Left ventricle myocardium inferior (tissue), 1 donor: ENCODE results near the gene IKBIP. TPM values are rescaled to one million over a fixed set of nuclear protein-coding genes. Genes with fewer than 3 reads are reported as not detected.
A peak's percentile ranks its signal among the peaks of the same experiment; 100 is the strongest.

Experiments used
- DNase-seq: peaks from one replicate; pipeline ENCODE4 v3.0.0-alpha.2; 2020
- H3K27ac ChIP-seq: fragments of 200-600 bp; replicated peaks from 2 replicates; pipeline ENCODE4 v1.8.0; 2021
- H3K27me3 ChIP-seq: fragments of 200-600 bp; 2 replicates; pipeline ENCODE4 v1.8.0; 2021; ENCODE audit warnings: low read depth
- H3K36me3 ChIP-seq: fragments of 200-600 bp; 2 replicates; pipeline ENCODE4 v1.8.0; 2021
- H3K4me1 ChIP-seq: fragments of 200-600 bp; 2 replicates; pipeline ENCODE4 v1.8.0; 2021
- H3K4me3 ChIP-seq: fragments of 200-600 bp; 2 replicates; pipeline ENCODE4 v1.8.0; 2021; ENCODE audit warnings: mild to moderate bottlenecking, moderate library complexity
- H3K9me3 ChIP-seq: fragments of 200-600 bp; replicated peaks from 2 replicates; pipeline ENCODE4 v1.8.0; 2021
- CTCF ChIP-seq: fragments of 200-600 bp; IDR thresholded peaks from 2 replicates; pipeline ENCODE4 v1.8.0; 2021; ENCODE audit warnings: antibody characterized with exemption, mild to moderate bottlenecking, borderline replicate concordance
- intact Hi-C: fragments of 100-400 bp; cut with micrococcal nuclease; formaldehyde crosslinking; loops from one replicate; pipeline ENCODE4 v1.11.0; 2022
- long read RNA-seq: library from polyadenylated mRNA; unstranded; transcript quantifications from one replicate; pipeline ENCODE4 v2.0.0, GENCODE V29; 2021
- total RNA-seq: library from RNA; stranded (reverse); fragmentation: NEBNext Ultra II Directional; extraction: Animal tissue kit (Norgen Biotek cat#: 25700); gene quantifications from one replicate; pipeline ENCODE4 v1.2.1, GENCODE V29; 2021
- donor health status: DM: no; HTN: yes; CAD: no; lungs with severe emphysema.

The IKBIP gene
- 4.4 TPM for total RNA-seq
- long read RNA-seq, partial matches to known transcripts: 0 of 4 reads
- long read RNA-seq, other reads (novel, unspliced or antisense): 0 of 4 reads

DNA sequence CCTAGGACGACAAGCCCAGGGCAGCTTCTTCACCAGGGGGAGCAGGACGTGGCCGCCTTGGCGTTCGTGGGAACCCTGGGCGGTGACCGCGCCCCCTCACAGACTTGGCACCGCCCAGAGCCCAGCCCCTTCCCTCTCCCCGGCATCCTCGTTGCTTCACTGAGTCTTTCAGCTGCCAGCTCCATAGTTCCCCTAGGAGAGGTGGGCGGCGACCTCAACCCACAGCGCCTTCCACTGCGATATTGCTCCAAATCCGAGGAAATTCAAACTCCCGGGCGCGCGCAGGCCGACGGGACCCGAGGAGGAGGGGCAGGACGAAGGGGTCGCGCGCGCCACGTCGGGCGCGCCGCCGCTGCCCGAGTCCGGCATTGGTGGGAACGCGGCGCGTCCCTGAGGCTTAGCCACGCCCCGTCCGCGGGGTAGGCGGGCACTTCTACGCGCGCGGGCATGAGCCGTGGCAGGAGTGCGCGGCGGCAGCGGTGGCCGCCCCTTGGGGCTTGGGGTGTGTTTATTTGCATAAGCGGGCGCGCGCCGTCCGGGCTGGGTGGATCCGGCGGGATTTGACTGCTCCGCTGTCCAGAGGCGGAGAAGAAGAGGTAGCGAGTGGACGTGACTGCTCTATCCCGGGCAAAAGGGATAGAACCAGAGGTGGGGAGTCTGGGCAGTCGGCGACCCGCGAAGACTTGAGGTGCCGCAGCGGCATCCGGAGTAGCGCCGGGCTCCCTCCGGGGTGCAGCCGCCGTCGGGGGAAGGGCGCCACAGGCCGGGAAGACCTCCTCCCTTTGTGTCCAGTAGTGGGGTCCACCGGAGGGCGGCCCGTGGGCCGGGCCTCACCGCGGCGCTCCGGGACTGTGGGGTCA is at the start of gene IKBIP, which contains the start of gene APAF1:
Gene IKBIP, minus strand, starts transcription at position 77 of the 860 bp plus-strand sequence. CDS start 87 bp downstream, outside the sequence.
Gene APAF1, plus strand, starts transcription at position 579 of the 860 bp plus-strand sequence. CDS start 3,070 bp downstream, outside the sequence.
- Histone ChIP-seq H3K36me3 (peaks cover 18% of the 10 kb centered on the region), H3K27me3 (no peaks in the 10 kb centered on the region), H3K4me3 (peak within 1 kb of the TSS; percentile 91), H3K27ac (peak within 1 kb of the TSS; percentile 90), H3K9me3 (no peaks in the 10 kb centered on the region), H3K4me1 (peaks cover 41% of the 10 kb centered on the region)
- peak; percentile 99 for DNase-seq
- intact Hi-C loops: loop anchor here (5.0 kb wide), 1 partner anchor 48 kb away; no protein-coding TSS in a partner anchor
- no peak for TF ChIP-seq CTCF

DNA sequence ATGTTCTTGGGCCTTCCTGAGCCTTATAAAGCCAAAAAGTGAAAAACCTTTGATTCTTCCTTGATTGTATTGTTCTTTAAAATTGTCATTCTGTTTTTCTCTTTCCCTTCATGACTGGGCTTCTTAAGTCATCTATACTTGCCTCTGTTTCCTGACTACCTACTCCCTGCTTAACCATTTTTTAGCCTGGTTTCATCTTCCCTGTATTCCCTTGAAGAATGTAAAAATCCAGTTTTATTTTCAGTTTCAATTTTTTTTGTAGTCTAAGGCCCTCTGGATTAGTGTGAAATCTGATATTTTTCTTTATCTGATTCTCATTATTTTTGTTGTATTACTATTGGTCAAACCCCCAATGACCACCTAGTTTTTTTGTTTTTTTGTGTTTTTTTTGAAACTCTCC is 46.8 kb upstream of the IKBIP start:
- TF ChIP-seq CTCF: no peak
- Histone ChIP-seq H3K27ac (no peak overlapping the region), H3K27me3 (no peaks in the 10 kb centered on the region), H3K9me3 (peaks cover 8% of the 10 kb centered on the region), H3K36me3 (peaks cover 77% of the 10 kb centered on the region), H3K4me1 (no peaks in the 10 kb centered on the region), H3K4me3 (no peak overlapping the region)
- no peak for DNase-seq
- intact Hi-C loops: no loop called here

DNA sequence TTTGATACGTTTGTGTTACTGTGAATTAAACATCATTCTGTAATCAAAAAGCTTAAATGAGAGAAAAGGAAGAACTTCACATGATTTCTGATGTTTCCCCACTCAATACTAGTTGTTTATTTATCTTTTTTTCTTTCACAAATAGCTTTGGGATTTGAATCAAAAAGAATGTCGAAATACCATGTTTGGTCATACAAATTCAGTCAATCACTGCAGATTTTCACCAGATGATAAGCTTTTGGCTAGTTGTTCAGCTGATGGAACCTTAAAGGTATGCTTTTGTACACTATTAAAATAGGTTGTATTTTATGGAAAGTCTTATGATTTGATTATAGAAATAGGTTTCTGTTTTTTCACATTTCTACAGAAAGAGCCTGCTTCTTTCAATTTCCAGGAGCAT is 42.0 kb upstream of the IKBIP start:
- Histone ChIP-seq H3K27ac (no peak overlapping the region), H3K4me1 (no peaks in the 10 kb centered on the region), H3K36me3 (peaks cover 87% of the 10 kb centered on the region), H3K4me3 (no peak overlapping the region), H3K9me3 (no peaks in the 10 kb centered on the region), H3K27me3 (no peaks in the 10 kb centered on the region)
- TF ChIP-seq CTCF: no peak
- intact Hi-C loops: no loop called here
- DNase-seq: no peak

GRCh38 chr12:98684199-98684598 is 39.6 kb upstream of the IKBIP start:
- Histone ChIP-seq H3K27ac (no peak overlapping the region), H3K4me1 (no peaks in the 10 kb centered on the region), H3K27me3 (no peaks in the 10 kb centered on the region), H3K4me3 (no peak overlapping the region), H3K9me3 (no peaks in the 10 kb centered on the region), H3K36me3 (peaks cover 92% of the 10 kb centered on the region)
- DNase-seq: no peak
- intact Hi-C loops: no loop called here
- TF ChIP-seq CTCF: no peak

DNA sequence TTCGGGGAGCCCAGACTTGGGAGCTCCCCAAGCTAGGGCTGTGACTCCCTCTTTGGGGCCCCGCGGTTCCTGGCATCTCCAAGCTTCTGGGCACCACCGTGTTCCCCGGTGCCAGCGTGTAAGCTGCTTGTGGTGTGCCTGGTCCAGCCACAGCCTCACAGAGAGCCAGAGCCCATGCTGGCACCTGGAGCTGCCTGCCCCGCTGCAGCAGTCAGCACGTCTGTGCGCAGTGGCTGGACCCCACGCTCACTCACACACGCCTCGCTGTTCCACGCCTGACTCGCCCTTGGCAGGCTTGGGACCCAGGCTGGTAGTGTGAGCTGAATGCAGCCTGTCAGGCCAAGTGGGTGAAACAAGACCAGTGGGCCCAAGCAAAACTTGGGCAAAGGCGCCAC is 35.0 kb upstream of the IKBIP start:
- intact Hi-C loops: no loop called here
- Histone ChIP-seq H3K4me1 (no peaks in the 10 kb centered on the region), H3K27ac (no peak overlapping the region), H3K9me3 (no peaks in the 10 kb centered on the region), H3K27me3 (no peaks in the 10 kb centered on the region), H3K36me3 (peaks cover 82% of the 10 kb centered on the region), H3K4me3 (no peak overlapping the region)
- no peak for TF ChIP-seq CTCF
- no peak for DNase-seq
